GM19452 (cell line): ENCODE measurements around the gene MTMR3.
"Not testable (repeated sequence)": the region's sequence is repeated elsewhere in the genome, so short reads cannot be mapped to it uniquely, and the experiment has no call there.

Experiments
- ATAC-seq: cut with Tn5 transposase; IDR thresholded peaks from one replicate; pipeline ENCODE4 v1.9.1; 2021; ENCODE audit not compliant: unreplicated experiment

MTMR3 gene

GRCh38 chr22:30045901-30046715 is 163.1 kb downstream of the MTMR3 start:
- no peak for ATAC-seq

DNA sequence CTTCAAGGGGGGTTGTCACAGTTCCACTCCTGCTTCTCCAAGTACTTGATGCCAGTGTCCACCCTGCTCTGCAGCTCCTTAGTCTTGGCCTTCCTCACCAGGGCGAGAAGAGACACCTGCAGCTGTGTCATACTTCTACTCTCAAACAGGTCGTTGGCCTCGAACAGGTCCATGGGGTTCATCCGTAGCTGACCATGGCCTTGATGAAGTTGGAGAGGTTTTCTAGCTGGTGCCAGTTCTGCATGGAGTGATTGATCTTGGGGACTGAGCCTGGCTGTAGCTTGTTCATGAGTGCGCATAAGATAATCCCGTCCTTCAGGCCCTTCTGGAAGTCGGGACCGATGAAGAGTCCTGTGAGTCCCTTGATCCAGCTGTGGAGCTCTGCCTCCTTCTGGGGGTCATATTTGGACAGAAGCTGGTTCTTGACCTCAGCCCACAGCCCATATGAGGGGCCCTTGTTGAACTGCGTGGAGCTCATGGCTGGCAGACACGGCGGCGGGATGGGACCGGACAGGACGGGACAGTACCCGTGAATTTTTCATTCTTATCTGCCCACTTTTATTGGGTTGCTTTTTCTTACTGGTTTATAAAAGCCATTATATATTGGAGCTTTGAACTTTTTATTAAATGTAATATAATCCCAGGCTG is 163.9 kb downstream of the MTMR3 start:
- no peak for ATAC-seq

- no peak for ATAC-seq
Measured at GRCh38 chr22:30047364-30047738, 164.4 kb downstream of the MTMR3 start.

DNA sequence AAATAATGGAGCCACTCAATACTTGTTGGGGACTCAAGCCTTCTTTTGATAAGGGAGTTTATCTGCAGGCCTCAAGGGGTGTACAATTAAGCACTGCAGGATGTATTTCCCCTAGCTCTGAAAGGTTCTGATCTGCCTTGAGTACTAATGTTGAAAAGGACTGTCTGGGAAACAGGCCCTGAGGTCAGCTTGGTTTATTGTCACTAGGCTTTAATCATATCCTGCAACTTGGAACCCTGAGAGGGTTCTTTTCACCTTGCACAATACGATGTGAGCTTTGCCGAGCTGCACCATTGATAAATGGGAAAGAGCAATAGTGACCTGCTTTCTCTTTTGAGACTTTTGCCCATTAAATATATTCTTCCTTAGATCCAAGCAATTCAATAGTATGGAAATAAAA is 165.7 kb downstream of the MTMR3 start:
- ATAC-seq = no peak

DNA sequence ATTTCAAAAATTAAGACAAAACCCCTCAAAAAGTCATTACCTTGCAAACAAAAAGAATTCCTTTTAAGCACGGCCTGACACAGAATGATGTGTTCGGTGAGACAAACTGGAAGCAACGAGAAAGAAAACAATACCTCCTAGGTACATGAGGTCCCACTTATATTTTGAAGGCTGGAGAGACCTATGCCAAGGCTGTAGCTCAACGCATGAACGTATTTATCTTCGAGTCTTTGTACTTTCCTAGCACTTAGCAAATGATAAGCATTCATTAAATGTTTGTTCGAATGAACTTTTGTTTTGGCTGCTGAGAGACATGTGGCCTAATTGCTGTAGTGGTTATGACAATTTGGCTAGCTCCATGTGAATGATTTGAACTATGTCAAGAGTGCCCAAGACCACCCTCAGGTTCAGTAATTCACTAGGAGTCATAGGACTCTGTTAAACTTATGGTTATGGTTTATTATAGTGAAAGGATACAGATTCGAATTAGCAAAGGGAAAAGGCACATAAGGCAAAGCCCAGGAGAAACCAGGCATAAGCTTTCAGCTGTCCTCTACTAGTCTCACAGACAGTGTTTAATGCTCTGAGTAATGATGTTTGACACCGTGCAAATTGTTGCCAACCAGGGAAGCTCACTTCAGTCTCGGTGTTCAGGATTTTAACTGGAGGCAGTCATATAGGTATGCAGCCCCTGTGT is 171.2 kb downstream of the MTMR3 start:
- ATAC-seq = no peak

DNA sequence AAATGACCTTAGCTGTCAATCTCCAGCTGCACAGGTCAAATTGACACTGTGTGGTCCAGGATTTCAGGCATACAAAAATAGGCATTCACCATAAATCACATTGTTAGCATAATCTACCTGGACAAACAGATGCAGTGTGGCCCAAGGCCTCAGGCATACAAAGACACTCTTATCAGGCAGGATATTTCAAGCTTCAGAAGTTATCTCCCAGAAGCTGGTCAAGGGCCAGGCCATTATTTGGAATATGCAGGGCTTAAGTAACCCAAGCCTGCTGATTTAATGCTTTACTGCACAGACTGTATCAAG is 171.7 kb downstream of the MTMR3 start:
- ATAC-seq = no peak

DNA sequence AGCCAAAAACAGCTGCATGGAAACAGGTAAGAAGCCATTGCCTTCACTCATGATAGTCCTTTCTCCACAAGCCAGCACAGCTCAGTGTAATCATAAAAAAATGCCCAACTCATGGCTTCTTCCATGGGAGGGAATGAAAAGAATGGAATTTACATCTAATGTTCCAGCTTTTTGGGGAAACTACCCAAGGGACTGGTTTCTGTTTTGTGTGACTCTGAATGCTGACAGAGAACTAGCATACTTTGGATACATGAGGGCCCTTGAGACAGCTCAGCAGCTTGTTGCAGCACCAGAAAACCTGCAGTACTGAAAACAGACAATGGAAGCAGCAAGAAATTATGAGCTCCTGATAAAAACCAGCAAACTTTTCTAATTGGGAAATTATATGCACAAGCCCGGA is 173.0 kb downstream of the MTMR3 start:
- ATAC-seq = no peak

DNA sequence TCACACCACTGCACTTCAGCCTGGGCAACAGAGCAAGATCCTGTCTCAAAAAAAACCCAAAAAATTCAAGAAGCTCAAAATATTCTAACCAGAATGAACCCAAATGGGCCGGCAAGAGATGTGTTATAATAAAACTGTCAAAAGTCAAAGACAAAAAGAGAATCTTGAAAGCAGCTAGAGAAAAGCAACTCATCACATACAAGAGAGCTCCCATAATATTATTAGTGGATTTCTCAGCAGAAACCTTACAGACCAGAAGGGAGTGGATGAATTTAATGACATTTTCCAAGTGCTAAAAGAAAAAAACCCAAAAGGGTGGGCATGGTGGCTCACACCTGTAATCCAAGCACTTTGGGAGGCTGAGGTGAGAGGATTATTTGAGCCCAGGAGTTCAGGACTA is 174.4 kb downstream of the MTMR3 start:
- no peak for ATAC-seq

DNA sequence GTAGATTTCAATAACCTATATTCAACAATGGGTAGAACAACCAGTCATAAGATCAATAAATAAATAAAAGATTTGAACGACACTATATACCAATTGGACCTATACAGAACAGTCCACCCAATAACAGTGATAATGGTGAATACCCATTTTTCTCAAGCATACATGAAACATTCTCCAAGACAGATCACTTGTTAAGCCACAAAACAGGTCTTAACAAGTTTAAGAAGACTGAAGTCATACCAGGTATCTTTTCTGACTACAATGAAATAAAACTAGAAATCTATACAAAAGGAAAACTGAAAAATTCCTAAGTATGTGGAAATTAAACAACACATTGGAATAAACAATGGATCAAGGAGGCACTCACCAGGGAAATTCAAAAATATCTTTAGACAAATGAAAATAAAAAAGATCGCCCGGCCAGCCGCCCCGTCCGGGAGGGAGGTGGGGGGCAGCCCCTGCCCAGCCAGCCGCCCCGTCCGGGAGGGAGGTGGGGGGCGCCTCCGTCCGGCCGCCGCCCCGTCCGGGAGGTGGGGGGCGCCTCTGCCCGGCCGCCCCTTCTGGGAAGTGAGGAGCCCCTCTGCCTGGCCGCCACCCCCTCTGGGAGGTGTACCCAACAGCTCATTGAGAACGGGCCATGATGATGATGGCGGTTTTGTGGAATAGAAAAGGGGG is 176.5 kb downstream of the MTMR3 start:
- not testable (repeated sequence) for ATAC-seq

DNA sequence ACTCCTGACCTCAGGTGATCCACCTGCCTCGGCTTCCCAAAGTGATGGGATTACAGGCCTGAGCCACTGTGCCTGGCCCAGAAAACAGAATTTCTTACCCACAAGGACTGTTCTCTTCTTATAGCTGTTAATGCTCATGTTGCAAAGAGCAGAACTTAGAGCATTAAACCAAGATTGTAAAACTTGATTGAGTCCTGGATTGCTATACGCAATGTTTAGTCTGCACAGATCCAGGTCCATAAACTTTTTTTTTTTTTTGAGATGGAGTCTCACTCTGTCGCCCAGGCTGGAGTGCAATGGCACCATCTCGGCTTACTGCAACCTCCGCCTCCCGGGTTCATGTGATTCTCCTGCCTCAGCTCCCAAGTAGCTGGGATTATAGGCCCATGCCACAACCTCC is 178.1 kb downstream of the MTMR3 start:
- not testable (repeated sequence) for ATAC-seq

DNA sequence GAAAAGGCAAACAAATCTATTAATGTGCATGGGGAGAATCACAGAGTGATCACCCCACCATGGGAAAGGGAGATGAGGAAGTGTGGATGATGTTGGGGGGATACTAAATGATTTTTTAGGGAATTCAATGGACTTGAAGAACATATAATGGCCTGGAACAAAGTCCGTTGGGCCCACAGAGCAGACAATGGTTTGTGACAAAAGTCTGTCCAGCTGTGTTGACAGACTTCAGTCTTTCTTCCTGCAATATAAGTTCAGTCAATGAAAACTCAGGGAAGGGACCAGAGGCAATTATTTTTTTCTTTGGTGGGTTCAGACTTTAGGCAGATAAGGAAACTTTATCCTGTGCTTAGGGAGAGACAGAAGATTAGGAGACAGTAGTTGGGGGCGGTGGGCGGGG is 179.3 kb downstream of the MTMR3 start:
- ATAC-seq = no peak

- ATAC-seq = no peak
Measured at GRCh38 chr22:30062950-30063349, 180.0 kb downstream of the MTMR3 start.

DNA sequence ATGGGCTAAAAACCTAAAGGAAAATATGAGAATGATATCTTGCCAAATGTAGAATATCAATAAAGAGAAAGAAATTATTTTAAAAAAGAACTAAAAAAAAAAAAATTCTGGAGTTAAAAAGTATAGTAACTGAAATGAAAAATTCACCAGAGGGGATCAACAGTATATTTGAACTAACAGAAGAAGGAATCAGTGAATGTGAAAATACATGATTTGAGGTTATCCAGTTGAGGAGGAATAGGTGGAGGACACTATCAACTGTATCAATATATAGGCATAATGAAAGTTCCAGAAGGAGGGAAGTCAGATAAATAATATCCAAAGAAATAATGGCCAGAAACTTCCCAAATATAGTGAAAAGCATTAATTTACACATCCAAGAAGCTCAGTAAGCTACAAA is 181.2 kb downstream of the MTMR3 start:
- ATAC-seq = no peak

GRCh38 chr22:30073743-30074142 is 190.8 kb downstream of the MTMR3 start:
- ATAC-seq = no peak

DNA sequence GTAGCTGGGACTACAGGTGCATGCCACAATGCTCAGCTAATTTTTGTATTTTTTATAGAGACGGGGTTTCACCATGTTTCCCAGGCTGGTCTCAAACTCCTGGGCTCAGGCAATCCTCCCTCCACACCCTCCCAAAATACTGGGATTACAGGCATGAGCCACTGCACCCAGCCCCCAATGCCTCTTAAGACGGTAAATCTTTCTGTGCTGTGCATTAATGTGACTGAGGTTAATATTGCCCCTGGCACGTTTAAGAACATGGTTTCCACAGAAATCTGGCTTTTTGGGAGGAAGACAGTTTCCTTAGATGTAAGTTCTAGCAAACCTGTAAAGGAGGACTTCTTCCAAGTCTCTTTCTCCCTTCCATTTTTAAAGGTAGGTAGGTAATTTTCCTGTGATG is 191.2 kb downstream of the MTMR3 start:
- ATAC-seq = no peak

DNA sequence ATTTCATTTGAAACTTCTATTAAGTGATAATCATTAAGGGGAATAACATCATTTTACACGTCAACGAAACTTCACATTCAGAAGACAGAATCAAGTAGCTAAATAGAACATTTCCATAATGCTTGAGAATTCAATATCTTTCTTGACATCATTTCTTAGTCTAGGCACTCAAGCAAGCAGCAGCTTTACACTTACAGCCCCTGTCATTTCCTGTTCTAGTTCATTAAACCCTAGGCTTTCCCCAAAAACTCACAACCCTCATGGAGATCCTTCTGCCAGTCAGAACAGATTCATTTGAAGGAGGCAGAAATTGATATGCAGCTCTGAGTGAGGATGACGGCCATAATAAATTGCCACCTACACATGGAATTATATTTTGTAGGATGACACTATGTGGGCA is 192.0 kb downstream of the MTMR3 start:
- ATAC-seq = no peak

DNA sequence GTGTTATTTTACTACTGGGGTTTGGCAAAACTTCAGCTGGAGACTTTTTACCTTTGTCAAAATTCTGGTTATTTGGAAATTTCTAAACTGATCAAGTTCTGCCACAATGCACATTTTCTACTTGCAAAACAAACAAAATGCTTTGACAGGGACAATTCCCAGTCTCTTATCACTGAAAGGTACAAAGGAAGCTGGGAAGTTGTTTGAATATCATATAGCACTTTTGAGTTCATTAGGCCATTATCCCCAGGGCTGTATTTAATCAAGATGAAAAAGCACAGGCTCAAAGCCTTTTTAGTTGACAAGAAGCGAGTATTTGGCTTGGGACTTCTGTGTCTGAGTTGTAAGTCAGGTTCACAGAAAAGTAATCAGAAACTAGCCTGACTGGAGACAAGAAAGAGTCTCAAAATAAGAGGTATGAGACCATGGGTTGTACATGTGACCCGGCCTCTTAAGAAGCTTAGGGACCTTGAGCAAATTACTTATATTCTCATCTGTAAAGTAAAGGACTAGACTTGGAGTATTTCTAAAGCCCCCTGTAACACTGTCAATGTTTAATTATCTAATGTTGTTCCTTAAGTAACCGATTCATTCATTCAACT is 194.4 kb downstream of the MTMR3 start:
- ATAC-seq = no peak

GRCh38 chr22:30078320-30079311 is 195.6 kb downstream of the MTMR3 start:
- no peak for ATAC-seq

GRCh38 chr22:30079952-30080533 is 197.1 kb downstream of the MTMR3 start, which contains the start of gene HORMAD2:
Gene HORMAD2, plus strand, starts transcription at chr22:30080464. Its CDS starts 13,489 bp downstream, at chr22:30093953.
- ATAC-seq = no peak
